Measurements from ENCODE around the gene SUSD5. TPM values are rescaled to one million over a fixed set of nuclear protein-coding genes. Genes with fewer than 3 reads are reported as not detected.
"Not testable (repeated sequence)": the region's sequence is repeated elsewhere in the genome, so short reads cannot be mapped to it uniquely, and the experiment has no call there.

SUSD5 gene
- total RNA-seq, 1 donor from 2014 or later = 0.33 TPM

- peak overlapping the region; percentile 85 for H3K27ac Mint-ChIP-seq
- H3K9me3 Mint-ChIP-seq = no peaks in the 10 kb centered on the region
- ATAC-seq (ENCODE audit: low read depth) = no peak
- H3K27me3 Mint-ChIP-seq = no peaks in the 10 kb centered on the region
- DNase-seq = no peak
- peak overlapping the region; percentile 87 for H3K4me3 Mint-ChIP-seq
- H3K36me3 Mint-ChIP-seq (ENCODE audit: low read depth) = peaks cover 4% of the 10 kb centered on the region
- peaks cover 50% of the 10 kb centered on the region for H3K4me1 Mint-ChIP-seq
- CTCF ChIA-PET = no interaction called here
- intact Hi-C loops (cut with micrococcal nuclease) = loop anchor here (1.0 to 10.0 kb wide), 8 partner anchors 16 to 1582 kb away; partner anchors contain the start of genes CLASP2, GLB1, PDCD6IP and STT3B
- POLR2A ChIA-PET = interaction anchor here (0.6 to 5.1 kb wide), 3 partner anchors 17 to 40 kb away, joined by 4 to 31 read pairs (median 5); partner anchors contain the start of genes GLB1 and TMPPE
- TF ChIP-seq, protein P1, sequence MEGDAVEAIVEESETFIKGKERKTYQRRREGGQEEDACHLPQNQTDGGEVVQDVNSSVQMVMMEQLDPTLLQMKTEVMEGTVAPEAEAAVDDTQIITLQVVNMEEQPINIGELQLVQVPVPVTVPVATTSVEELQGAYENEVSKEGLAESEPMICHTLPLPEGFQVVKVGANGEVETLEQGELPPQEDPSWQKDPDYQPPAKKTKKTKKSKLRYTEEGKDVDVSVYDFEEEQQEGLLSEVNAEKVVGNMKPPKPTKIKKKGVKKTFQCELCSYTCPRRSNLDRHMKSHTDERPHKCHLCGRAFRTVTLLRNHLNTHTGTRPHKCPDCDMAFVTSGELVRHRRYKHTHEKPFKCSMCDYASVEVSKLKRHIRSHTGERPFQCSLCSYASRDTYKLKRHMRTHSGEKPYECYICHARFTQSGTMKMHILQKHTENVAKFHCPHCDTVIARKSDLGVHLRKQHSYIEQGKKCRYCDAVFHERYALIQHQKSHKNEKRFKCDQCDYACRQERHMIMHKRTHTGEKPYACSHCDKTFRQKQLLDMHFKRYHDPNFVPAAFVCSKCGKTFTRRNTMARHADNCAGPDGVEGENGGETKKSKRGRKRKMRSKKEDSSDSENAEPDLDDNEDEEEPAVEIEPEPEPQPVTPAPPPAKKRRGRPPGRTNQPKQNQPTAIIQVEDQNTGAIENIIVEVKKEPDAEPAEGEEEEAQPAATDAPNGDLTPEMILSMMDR (IDR thresholded peaks at IDR 0.05) = no peak
These were observed 104.0 kb downstream of the SUSD5 start for GRCh38 chr3:33114622-33115023.

DNA sequence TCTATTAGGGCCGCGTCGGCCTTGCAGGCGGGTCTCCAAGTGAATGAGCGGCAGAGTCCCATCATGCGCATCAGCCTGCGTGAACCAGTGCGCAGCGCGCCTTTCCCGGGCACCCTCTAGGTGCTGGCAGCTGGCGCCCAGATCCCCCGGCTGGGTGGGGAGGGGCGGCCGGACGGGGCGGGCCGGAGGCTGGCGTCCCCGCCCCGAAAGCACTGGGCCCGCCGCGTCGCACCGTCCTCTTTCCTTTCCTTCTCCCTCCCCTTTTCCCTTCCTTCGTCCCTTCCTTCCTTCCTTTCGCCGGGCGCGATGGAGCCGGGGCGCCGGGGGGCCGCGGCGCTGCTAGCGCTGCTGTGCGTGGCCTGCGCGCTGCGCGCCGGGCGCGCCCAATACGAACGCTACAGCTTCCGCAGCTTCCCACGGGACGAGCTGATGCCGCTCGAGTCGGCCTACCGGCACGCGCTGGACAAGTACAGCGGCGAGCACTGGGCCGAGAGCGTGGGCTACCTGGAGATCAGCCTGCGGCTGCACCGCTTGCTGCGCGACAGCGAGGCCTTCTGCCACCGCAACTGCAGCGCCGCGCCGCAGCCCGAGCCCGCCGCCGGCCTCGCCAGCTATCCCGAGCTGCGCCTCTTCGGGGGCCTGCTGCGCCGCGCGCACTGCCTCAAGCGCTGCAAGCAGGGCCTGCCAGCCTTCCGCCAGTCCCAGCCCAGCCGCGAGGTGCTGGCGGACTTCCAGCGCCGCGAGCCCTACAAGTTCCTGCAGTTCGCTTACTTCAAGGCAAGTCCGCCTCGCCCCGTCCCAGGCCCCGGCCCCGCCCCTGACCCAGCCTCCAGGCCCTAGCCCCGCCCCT is 104.6 kb downstream of the SUSD5 start, which contains the start of gene CRTAP:
Gene CRTAP (plus strand): TSS at position 243 of the 850 bp plus-strand sequence. CDS start 64 bp downstream, at position 307.
- H3K36me3 Mint-ChIP-seq (ENCODE audit: low read depth) = peaks cover 3% of the 10 kb centered on the region
- ATAC-seq (ENCODE audit: low read depth) (peak; percentile 83), DNase-seq (peak; percentile 91)
- peaks cover 50% of the 10 kb centered on the region for H3K4me1 Mint-ChIP-seq
- peak within 1 kb of the TSS; percentile 87 for H3K4me3 Mint-ChIP-seq
- peak within 1 kb of the TSS; percentile 85 for H3K27ac Mint-ChIP-seq
- ChIA-PET POLR2A (interaction anchor here (0.6 to 5.1 kb wide), 4 partner anchors 17 to 1581 kb away, joined by 3 to 31 read pairs (median 4); partner anchors contain the start of genes GLB1, STT3B and TMPPE), CTCF (interaction anchor here (1.2 kb wide), 1 partner anchor 17 kb away, joined by 3 read pairs; no protein-coding TSS in a partner anchor)
- H3K9me3 Mint-ChIP-seq = no peaks in the 10 kb centered on the region
- TF ChIP-seq, protein P1 (IDR thresholded peaks at IDR 0.05) = no peak
- no peaks in the 10 kb centered on the region for H3K27me3 Mint-ChIP-seq
- intact Hi-C loops (cut with micrococcal nuclease) = loop anchor here (1.0 to 10.0 kb wide), 8 partner anchors 17 to 1581 kb away; partner anchors contain the start of genes CLASP2, GLB1, PDCD6IP and STT3B

DNA sequence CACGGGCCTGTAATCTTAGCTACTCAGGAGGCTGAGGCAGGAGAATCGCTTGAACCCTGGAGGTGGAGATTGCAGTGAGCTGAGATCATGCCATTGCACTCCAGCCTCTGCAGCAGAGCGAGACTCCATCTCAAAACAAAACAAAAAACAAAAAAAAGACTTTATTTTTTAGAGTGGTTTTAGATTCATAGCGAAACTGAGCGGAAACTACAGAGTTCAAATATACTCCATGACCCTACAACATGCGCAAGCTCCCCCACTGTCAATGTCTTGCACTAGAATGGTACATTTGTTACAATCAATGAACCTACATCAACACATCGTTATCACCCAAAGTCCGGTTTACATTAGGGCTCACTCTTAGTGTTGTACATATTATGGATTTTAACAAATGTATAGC is 107.0 kb downstream of the SUSD5 start:
- Mint-ChIP-seq H3K36me3 (ENCODE audit: low read depth) (no peaks in the 10 kb centered on the region), H3K4me1 (peaks cover 58% of the 10 kb centered on the region), H3K9me3 (no peaks in the 10 kb centered on the region), H3K27ac (peak overlapping the region; percentile 66), H3K4me3 (peak overlapping the region; percentile 76), H3K27me3 (no peaks in the 10 kb centered on the region)
- intact Hi-C loops (cut with micrococcal nuclease) = loop anchor here (5.0 to 10.0 kb wide), 3 partner anchors 327 to 686 kb away; partner anchors contain the start of genes CLASP2 and PDCD6IP
- TF ChIP-seq, protein P1 (IDR thresholded peaks at IDR 0.05) = no peak
- POLR2A ChIA-PET = interaction anchor here (0.6 to 5.1 kb wide), 5 partner anchors 15 to 108 kb away, joined by 3 to 31 read pairs (median 4); partner anchors contain the start of genes GLB1 and TMPPE
- CTCF ChIA-PET = interaction anchor here (1.5 kb wide), 1 partner anchor 20 kb away, joined by 7 read pairs; no protein-coding TSS in a partner anchor
- no peak for DNase-seq
- ATAC-seq (ENCODE audit: low read depth) = peak; percentile 3

- H3K4me3 Mint-ChIP-seq; CTCF ChIA-PET; H3K36me3 Mint-ChIP-seq (ENCODE audit: low read depth); H3K27ac Mint-ChIP-seq; H3K9me3 Mint-ChIP-seq; H3K27me3 Mint-ChIP-seq; DNase-seq: not testable (repeated sequence)
- intact Hi-C loops (cut with micrococcal nuclease) = loop anchor here (1.0 kb wide), 1 partner anchor 11 kb away; no protein-coding TSS in a partner anchor
- ATAC-seq (ENCODE audit: low read depth) = peak; percentile 79
- peaks cover 26% of the 10 kb centered on the region for H3K4me1 Mint-ChIP-seq
- POLR2A ChIA-PET = interaction anchor here (1.2 kb wide), 2 partner anchors 8 to 10 kb away, joined by 3 to 4 read pairs; partner anchors contain the start of genes GLB1 and TMPPE
These were observed 111.8 kb downstream of the SUSD5 start for GRCh38 chr3:33106854-33107253.

DNA sequence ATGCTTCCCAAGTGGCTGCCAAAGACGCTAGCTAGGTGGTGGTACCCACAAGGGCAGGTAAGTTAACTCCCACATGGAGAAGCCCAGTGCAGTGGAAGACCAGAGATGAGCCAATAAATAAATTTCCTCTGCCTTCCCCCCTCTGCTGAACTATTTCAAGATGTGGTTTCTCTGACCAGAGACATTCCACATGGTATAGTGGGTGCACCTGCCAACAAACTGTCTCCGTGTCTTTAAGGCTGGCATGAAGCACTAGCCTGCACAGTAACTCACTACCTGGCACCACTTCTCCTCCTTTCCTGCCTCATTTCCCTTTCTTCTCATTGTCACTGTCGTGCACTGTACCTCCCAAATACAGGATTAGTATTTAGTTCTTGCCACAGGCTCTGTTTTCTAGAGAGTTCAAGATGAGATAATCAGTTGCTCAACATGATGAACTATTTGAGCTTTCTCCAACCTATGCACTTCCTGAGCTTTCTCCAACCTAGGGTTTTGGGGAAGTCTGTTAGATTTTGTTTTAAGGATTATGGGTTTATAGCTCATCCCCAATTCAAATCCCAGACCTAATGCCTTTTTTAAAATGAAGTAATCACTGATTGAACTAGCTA is 113.2 kb downstream of the SUSD5 start:
- Mint-ChIP-seq H3K27ac (no peak overlapping the region), H3K36me3 (ENCODE audit: low read depth) (no peaks in the 10 kb centered on the region), H3K27me3 (no peaks in the 10 kb centered on the region), H3K4me3 (no peak overlapping the region), H3K9me3 (no peaks in the 10 kb centered on the region), H3K4me1 (peaks cover 15% of the 10 kb centered on the region)
- DNase-seq = no peak
- ChIA-PET POLR2A (interaction anchor here (1.0 to 2.0 kb wide), 2 partner anchors 9 to 19 kb away, joined by 3 to 9 read pairs; partner anchors contain the start of genes GLB1 and TMPPE), CTCF (no interaction called here)
- intact Hi-C loops (cut with micrococcal nuclease) = no loop called here
- TF ChIP-seq, protein P1 (IDR thresholded peaks at IDR 0.05) = no peak
- ATAC-seq (ENCODE audit: low read depth) = no peak
